ENCODE measurements around the gene RERE. TPM values are rescaled to one million over a fixed set of nuclear protein-coding genes. Genes with fewer than 3 reads are reported as not detected.

The RERE gene
- total and polyA plus RNA-seq, 2 experiments from 2014 or later = 148 to 170 TPM

DNA sequence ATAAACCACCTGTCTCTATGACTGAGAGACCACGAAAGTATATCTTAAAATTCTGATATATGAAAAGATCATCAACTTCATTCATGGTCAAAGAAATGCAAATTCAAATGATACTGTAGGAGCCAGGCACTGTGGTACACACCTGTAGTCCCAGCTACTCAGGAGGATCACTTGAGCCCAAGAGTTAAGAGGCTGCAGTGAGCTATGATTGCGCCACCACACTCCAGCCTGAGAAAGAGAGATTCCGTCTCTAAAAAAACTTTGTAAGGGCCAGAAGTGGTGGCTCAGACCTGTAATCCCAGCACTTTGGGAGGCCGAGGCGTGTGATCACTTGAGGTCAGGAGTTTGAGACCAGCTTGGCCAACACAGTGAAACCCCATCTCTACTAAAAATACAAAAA is 17.0 kb downstream of the RERE start:
- Mint-ChIP-seq H3K36me3 (ENCODE audit: low read depth) (no peaks in the 10 kb centered on the region; the same call in 2 of the 3 replicates), H3K4me3 (no peak overlapping the region), H3K27me3 (ENCODE audit: insufficient read depth, low read depth, poor library complexity) (peaks cover 2% of the 10 kb centered on the region), H3K4me1 (peaks cover 10% of the 10 kb centered on the region; the same call in 2 of the 3 replicates), H3K9me3 (no peaks in the 10 kb centered on the region), H3K27ac (no peak overlapping the region)
- Histone ChIP-seq H2AFZ (no peak overlapping the region), H3K27ac (ENCODE audit: low read depth) (peak overlapping the region; percentile 45; the same call in 1 of the 2 replicates), H3F3A (replicated peaks; ENCODE audit: low read depth) (no peaks in the 10 kb centered on the region), H3K4me1 (ENCODE audit: insufficient read depth) (no peaks in the 10 kb centered on the region; the same call in 1 of the 2 replicates), H3K79me2 (replicated peaks; ENCODE audit: insufficient read depth) (peaks cover 99% of the 10 kb centered on the region), H4K20me1 (replicated peaks; ENCODE audit: insufficient read depth) (peaks cover 14% of the 10 kb centered on the region), H3K4me2 (no peak overlapping the region), H3K36me3 (ENCODE audit: insufficient read depth) (no peaks in the 10 kb centered on the region), H3K4me3 (no peak overlapping the region), H3K9me2 (ENCODE audit: insufficient read depth) (no peaks in the 10 kb centered on the region), H3K27me3 (ENCODE audit: insufficient read depth) (no peaks in the 10 kb centered on the region)
- no peak for DNase-seq (ENCODE audit: low spot score)
- TF ChIP-seq, protein P1, sequence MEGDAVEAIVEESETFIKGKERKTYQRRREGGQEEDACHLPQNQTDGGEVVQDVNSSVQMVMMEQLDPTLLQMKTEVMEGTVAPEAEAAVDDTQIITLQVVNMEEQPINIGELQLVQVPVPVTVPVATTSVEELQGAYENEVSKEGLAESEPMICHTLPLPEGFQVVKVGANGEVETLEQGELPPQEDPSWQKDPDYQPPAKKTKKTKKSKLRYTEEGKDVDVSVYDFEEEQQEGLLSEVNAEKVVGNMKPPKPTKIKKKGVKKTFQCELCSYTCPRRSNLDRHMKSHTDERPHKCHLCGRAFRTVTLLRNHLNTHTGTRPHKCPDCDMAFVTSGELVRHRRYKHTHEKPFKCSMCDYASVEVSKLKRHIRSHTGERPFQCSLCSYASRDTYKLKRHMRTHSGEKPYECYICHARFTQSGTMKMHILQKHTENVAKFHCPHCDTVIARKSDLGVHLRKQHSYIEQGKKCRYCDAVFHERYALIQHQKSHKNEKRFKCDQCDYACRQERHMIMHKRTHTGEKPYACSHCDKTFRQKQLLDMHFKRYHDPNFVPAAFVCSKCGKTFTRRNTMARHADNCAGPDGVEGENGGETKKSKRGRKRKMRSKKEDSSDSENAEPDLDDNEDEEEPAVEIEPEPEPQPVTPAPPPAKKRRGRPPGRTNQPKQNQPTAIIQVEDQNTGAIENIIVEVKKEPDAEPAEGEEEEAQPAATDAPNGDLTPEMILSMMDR (conservative IDR thresholded peaks at IDR 0.05; ENCODE audit: low read depth in 2 of 2) = no peak
- no peak for ATAC-seq

DNA sequence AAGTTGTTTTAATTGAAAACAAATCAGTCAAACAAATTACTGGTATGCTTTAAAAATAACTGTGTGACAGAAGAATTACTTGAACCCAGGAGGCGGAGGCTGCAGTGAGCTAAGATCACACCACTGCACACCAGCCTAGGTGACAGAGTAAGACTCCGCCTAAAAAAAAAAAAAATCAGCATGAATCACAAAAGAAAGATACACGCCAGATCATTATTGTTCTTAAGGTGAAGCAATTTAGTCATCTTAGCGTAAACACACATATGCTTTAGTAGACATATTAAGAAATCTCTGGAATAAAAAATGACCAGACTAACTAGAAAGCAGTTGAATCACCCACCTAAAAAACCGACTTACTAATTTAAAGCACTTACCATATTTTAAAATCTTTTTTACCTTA is 20.2 kb downstream of the RERE start:
- no peak overlapping the region for H3K4me2 ChIP-seq
- H3K9me3 Mint-ChIP-seq = no peaks in the 10 kb centered on the region
- H3K27ac ChIP-seq (ENCODE audit: low read depth) = peak overlapping the region; percentile 23; the same call in 1 of the 2 replicates
- DNase-seq (ENCODE audit: low spot score) (no peak), ATAC-seq (no peak)
- no peaks in the 10 kb centered on the region for H3K27me3 ChIP-seq (ENCODE audit: insufficient read depth)
- H3K79me2 ChIP-seq (replicated peaks; ENCODE audit: insufficient read depth) = peaks cover 99% of the 10 kb centered on the region
- H3K27ac Mint-ChIP-seq = peak overlapping the region; percentile 61; the same call in 1 of the 2 replicates
- TF ChIP-seq, protein P2, sequence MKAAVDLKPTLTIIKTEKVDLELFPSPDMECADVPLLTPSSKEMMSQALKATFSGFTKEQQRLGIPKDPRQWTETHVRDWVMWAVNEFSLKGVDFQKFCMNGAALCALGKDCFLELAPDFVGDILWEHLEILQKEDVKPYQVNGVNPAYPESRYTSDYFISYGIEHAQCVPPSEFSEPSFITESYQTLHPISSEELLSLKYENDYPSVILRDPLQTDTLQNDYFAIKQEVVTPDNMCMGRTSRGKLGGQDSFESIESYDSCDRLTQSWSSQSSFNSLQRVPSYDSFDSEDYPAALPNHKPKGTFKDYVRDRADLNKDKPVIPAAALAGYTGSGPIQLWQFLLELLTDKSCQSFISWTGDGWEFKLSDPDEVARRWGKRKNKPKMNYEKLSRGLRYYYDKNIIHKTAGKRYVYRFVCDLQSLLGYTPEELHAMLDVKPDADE (IDR thresholded peaks at IDR 0.05) = no peak
- no peaks in the 10 kb centered on the region; the same call in 1 of the 2 replicates for H3F3A ChIP-seq (replicated peaks; ENCODE audit: low read depth)
- no peaks in the 10 kb centered on the region for H3K27me3 Mint-ChIP-seq (ENCODE audit: insufficient read depth, low read depth, poor library complexity)
- no peak overlapping the region for H3K4me3 ChIP-seq
- H4K20me1 ChIP-seq (replicated peaks; ENCODE audit: insufficient read depth) = peaks cover 11% of the 10 kb centered on the region; the same call in 1 of the 2 replicates
- H3K36me3 ChIP-seq (ENCODE audit: insufficient read depth) = no peaks in the 10 kb centered on the region
- no peak overlapping the region for H2AFZ ChIP-seq
- H3K36me3 Mint-ChIP-seq (ENCODE audit: low read depth) = no peaks in the 10 kb centered on the region; the same call in 2 of the 3 replicates
- no peak overlapping the region for H3K4me3 Mint-ChIP-seq
- H3K4me1 Mint-ChIP-seq = peaks cover 20% of the 10 kb centered on the region
- peaks cover 18% of the 10 kb centered on the region for H3K4me1 ChIP-seq (ENCODE audit: insufficient read depth)
- no peaks in the 10 kb centered on the region for H3K9me2 ChIP-seq (ENCODE audit: insufficient read depth)

DNA sequence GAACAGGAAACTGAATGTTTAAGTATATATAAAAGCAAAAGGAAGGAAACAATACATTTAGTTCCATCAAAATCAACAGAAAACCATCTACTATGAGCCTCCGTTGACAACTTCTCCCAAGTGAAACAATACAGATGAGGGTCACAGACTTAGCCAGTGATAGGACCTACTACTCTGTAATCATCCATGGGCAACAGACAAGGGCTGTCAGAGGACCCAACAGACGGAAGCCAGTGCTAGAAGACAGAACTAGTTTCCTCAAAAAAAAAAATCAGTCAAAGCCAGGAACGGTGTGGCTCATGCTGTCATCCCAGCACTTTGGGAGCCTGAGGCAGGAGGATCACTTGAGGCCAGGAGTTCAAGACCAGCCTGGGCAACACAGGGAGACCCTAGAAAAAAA is 20.6 kb downstream of the RERE start:
- no peaks in the 10 kb centered on the region for H3K27me3 Mint-ChIP-seq (ENCODE audit: insufficient read depth, low read depth, poor library complexity)
- Histone ChIP-seq H4K20me1 (replicated peaks; ENCODE audit: insufficient read depth) (peaks cover 11% of the 10 kb centered on the region; the same call in 1 of the 2 replicates), H3K36me3 (ENCODE audit: insufficient read depth) (no peaks in the 10 kb centered on the region), H3K27me3 (ENCODE audit: insufficient read depth) (no peaks in the 10 kb centered on the region), H3K9me2 (ENCODE audit: insufficient read depth) (no peaks in the 10 kb centered on the region), H3K79me2 (replicated peaks; ENCODE audit: insufficient read depth) (peaks cover 99% of the 10 kb centered on the region), H3F3A (replicated peaks; ENCODE audit: low read depth) (no peaks in the 10 kb centered on the region; the same call in 1 of the 2 replicates), H3K4me2 (no peak overlapping the region), H3K4me1 (ENCODE audit: insufficient read depth) (peaks cover 22% of the 10 kb centered on the region), H3K4me3 (no peak overlapping the region), H2AFZ (no peak overlapping the region), H3K27ac (ENCODE audit: low read depth) (peak overlapping the region; percentile 23; the same call in 1 of the 2 replicates)
- no peak overlapping the region for H3K4me3 Mint-ChIP-seq
- no peak for DNase-seq (ENCODE audit: low spot score)
- H3K36me3 Mint-ChIP-seq (ENCODE audit: low read depth) = no peaks in the 10 kb centered on the region; the same call in 2 of the 3 replicates
- ATAC-seq = no peak
- peaks cover 22% of the 10 kb centered on the region for H3K4me1 Mint-ChIP-seq
- no peaks in the 10 kb centered on the region for H3K9me3 Mint-ChIP-seq
- peak overlapping the region; percentile 61; the same call in 1 of the 2 replicates for H3K27ac Mint-ChIP-seq
- TF ChIP-seq CREB1 (CRISPR knock-in tag; IDR thresholded peaks at IDR 0.05; ENCODE audit: low read depth) (no peak), ZNF114 (CRISPR knock-in tag; IDR thresholded peaks at IDR 0.05) (no peak), ZNF331 (CRISPR knock-in tag; IDR thresholded peaks at IDR 0.05; ENCODE audit: low read depth) (no peak), NANOG (IDR thresholded peaks at IDR 0.05; ENCODE audit: borderline replicate concordance) (no peak)
- TF ChIP-seq, protein P3, sequence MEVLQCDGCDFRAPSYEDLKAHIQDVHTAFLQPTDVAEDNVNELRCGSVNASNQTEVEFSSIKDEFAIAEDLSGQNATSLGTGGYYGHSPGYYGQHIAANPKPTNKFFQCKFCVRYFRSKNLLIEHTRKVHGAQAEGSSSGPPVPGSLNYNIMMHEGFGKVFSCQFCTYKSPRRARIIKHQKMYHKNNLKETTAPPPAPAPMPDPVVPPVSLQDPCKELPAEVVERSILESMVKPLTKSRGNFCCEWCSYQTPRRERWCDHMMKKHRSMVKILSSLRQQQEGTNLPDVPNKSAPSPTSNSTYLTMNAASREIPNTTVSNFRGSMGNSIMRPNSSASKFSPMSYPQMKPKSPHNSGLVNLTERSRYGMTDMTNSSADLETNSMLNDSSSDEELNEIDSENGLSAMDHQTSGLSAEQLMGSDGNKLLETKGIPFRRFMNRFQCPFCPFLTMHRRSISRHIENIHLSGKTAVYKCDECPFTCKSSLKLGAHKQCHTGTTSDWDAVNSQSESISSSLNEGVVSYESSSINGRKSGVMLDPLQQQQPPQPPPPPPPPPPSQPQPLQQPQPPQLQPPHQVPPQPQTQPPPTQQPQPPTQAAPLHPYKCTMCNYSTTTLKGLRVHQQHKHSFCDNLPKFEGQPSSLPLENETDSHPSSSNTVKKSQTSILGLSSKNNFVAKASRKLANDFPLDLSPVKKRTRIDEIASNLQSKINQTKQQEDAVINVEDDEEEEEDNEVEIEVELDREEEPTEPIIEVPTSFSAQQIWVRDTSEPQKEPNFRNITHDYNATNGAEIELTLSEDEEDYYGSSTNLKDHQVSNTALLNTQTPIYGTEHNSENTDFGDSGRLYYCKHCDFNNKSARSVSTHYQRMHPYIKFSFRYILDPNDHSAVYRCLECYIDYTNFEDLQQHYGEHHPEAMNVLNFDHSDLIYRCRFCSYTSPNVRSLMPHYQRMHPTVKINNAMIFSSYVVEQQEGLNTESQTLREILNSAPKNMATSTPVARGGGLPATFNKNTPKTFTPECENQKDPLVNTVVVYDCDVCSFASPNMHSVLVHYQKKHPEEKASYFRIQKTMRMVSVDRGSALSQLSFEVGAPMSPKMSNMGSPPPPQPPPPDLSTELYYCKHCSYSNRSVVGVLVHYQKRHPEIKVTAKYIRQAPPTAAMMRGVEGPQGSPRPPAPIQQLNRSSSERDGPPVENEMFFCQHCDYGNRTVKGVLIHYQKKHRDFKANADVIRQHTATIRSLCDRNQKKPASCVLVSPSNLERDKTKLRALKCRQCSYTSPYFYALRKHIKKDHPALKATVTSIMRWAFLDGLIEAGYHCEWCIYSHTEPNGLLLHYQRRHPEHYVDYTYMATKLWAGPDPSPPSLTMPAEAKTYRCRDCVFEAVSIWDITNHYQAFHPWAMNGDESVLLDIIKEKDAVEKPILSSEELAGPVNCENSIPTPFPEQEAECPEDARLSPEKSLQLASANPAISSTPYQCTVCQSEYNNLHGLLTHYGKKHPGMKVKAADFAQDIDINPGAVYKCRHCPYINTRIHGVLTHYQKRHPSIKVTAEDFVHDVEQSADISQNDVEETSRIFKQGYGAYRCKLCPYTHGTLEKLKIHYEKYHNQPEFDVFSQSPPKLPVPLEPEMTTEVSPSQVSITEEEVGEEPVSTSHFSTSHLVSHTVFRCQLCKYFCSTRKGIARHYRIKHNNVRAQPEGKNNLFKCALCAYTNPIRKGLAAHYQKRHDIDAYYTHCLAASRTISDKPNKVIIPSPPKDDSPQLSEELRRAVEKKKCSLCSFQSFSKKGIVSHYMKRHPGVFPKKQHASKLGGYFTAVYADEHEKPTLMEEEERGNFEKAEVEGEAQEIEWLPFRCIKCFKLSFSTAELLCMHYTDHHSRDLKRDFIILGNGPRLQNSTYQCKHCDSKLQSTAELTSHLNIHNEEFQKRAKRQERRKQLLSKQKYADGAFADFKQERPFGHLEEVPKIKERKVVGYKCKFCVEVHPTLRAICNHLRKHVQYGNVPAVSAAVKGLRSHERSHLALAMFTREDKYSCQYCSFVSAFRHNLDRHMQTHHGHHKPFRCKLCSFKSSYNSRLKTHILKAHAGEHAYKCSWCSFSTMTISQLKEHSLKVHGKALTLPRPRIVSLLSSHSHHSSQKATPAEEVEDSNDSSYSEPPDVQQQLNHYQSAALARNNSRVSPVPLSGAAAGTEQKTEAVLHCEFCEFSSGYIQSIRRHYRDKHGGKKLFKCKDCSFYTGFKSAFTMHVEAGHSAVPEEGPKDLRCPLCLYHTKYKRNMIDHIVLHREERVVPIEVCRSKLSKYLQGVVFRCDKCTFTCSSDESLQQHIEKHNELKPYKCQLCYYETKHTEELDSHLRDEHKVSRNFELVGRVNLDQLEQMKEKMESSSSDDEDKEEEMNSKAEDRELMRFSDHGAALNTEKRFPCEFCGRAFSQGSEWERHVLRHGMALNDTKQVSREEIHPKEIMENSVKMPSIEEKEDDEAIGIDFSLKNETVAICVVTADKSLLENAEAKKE (CRISPR knock-in tag; IDR thresholded peaks at IDR 0.05) = no peak
